ENCODE measurements around the gene JADE3.

Gene JADE3

DNA sequence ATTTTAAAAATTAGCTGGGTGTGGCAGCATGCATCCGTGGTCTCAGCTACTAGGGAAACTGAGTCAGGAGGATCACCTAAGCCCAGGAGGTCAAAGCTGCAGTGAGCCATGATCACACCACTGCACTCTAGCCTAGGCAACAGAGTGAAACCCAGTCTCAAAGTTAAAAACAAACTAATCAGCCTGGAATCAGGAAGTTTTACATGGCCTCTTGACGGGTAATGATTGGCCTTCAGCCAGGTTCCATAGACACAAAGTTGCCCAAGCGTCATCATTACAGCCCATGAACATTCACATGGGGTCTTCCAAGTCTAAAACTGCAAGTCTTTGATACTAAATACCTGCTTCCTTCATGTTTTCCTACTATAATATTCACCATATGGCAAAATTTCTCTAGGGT is 156.0 kb downstream of the JADE3 start:
- in situ Hi-C loops (cut with MboI; ENCODE audit: low sequenced_read_pairs, unreplicated experiment) = no loop called here
- TF ChIP-seq, protein P1, sequence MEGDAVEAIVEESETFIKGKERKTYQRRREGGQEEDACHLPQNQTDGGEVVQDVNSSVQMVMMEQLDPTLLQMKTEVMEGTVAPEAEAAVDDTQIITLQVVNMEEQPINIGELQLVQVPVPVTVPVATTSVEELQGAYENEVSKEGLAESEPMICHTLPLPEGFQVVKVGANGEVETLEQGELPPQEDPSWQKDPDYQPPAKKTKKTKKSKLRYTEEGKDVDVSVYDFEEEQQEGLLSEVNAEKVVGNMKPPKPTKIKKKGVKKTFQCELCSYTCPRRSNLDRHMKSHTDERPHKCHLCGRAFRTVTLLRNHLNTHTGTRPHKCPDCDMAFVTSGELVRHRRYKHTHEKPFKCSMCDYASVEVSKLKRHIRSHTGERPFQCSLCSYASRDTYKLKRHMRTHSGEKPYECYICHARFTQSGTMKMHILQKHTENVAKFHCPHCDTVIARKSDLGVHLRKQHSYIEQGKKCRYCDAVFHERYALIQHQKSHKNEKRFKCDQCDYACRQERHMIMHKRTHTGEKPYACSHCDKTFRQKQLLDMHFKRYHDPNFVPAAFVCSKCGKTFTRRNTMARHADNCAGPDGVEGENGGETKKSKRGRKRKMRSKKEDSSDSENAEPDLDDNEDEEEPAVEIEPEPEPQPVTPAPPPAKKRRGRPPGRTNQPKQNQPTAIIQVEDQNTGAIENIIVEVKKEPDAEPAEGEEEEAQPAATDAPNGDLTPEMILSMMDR (IDR thresholded peaks at IDR 0.05; ENCODE audit: borderline replicate concordance, control extremely low read depth, extremely low read depth, insufficient read depth, missing control alignments) = no peak
- no peak for DNase-seq (ENCODE audit: low spot score)

- TF ChIP-seq, protein P1 (IDR thresholded peaks at IDR 0.05; ENCODE audit: borderline replicate concordance, control extremely low read depth, extremely low read depth, insufficient read depth, missing control alignments) = no peak
- DNase-seq (ENCODE audit: low spot score) = no peak
- in situ Hi-C loops (cut with MboI; ENCODE audit: low sequenced_read_pairs, unreplicated experiment) = no loop called here
Observed at GRCh38 chrX:47068720-47069119, 156.5 kb downstream of the JADE3 start.

GRCh38 chrX:47078129-47079043 is 166.2 kb downstream of the JADE3 start, which contains the start of gene RGN:
Gene RGN, plus strand, starts transcription at chrX:47078443. Its CDS starts 2,702 bp downstream, at chrX:47081145.
- in situ Hi-C loops (cut with MboI; ENCODE audit: low sequenced_read_pairs, unreplicated experiment) = no loop called here
- TF ChIP-seq, protein P1 (IDR thresholded peaks at IDR 0.05; ENCODE audit: borderline replicate concordance, control extremely low read depth, extremely low read depth, insufficient read depth, missing control alignments) = no peak
- no peak for DNase-seq (ENCODE audit: low spot score)

DNA sequence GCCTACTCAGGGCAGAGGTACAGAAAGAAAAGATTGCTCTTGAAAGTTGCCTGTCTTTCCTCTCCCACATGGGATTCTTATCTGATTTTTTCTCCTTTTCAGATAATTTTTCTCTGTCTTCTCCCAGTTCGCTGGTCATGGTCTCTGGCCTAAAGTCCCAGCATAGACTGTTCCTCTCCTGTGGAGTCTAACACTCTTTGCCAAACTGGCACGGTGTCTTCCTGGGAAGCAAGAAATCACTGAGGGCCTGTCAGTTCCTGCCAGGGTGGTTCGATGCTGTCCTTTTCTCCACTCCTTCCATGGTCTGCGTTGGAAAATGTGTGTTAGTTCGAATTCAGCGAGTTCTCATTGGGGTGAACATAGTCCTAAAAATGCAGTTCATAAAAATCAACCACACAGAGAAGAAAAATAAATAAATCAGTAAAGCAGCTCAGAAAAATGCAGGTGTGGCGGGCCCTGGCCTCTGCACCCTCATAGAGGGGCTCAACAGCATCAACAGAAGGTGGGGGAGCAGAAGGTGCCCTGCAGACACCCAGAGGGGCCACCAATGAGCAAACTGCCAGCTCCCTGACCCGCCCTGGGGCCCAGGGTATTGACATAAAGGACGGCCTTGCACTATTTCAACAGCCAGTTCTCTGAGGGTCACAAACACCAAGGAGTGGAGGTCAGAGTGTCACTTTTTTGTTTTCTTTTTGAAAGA is 168.1 kb downstream of the JADE3 start:
- no peak for DNase-seq (ENCODE audit: low spot score)
- in situ Hi-C loops (cut with MboI; ENCODE audit: low sequenced_read_pairs, unreplicated experiment) = no loop called here
- TF ChIP-seq, protein P1 (IDR thresholded peaks at IDR 0.05; ENCODE audit: borderline replicate concordance, control extremely low read depth, extremely low read depth, insufficient read depth, missing control alignments) = no peak

DNA sequence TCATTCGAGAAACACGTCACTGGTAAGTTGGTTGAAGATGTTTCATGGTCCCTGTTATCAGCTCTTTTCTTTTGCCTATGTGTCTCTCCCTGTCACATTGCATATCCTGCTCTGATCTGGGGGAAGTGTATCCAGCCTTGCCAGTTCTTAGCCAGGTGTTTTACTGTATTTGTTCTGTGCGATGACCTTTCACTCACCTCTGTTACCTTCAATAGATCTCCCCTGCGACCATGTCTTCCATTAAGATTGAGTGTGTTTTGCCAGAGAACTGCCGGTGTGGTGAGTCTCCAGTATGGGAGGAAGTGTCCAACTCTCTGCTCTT is 168.7 kb downstream of the JADE3 start:
- no peak for DNase-seq (ENCODE audit: low spot score)
- TF ChIP-seq, protein P1 (IDR thresholded peaks at IDR 0.05; ENCODE audit: borderline replicate concordance, control extremely low read depth, extremely low read depth, insufficient read depth, missing control alignments) = no peak
- in situ Hi-C loops (cut with MboI; ENCODE audit: low sequenced_read_pairs, unreplicated experiment) = no loop called here

GRCh38 chrX:47091149-47091775 is 179.0 kb downstream of the JADE3 start:
- TF ChIP-seq, protein P1 (IDR thresholded peaks at IDR 0.05; ENCODE audit: borderline replicate concordance, control extremely low read depth, extremely low read depth, insufficient read depth, missing control alignments) = no peak
- peak; percentile 33 for DNase-seq (ENCODE audit: low spot score)
- in situ Hi-C loops (cut with MboI; ENCODE audit: low sequenced_read_pairs, unreplicated experiment) = no loop called here

Data from GM13976 (cell line).